ENCODE measurements around the gene VSIG10.

VSIG10 gene

GRCh38 chr12:118058881-118059280 lies 44.9 kb downstream of the VSIG10 start:
- DNase-seq (ENCODE audit: low read depth in 1 of 2, low spot score in 1 of 2) = no peak
- Histone ChIP-seq H3K4me3 (replicated peaks; ENCODE audit: insufficient read depth, low read length) (no peak overlapping the region), H3K27ac (replicated peaks) (no peak overlapping the region), H3K27me3 (ENCODE audit: insufficient read depth, poor library complexity, severe bottlenecking) (peaks cover 19% of the 10 kb centered on the region)
- TF ChIP-seq CTCF (IDR thresholded peaks at IDR 0.05; ENCODE audit: insufficient read depth, low read length) (no peak), POLR2AphosphoS5 (IDR thresholded peaks at IDR 0.05; ENCODE audit: low read depth) (no peak), REST (IDR thresholded peaks at IDR 0.05; ENCODE audit: insufficient replicate concordance, low read depth) (no peak), GABPA (IDR thresholded peaks at IDR 0.05; ENCODE audit: low read depth) (no peak), SPI1 (IDR thresholded peaks at IDR 0.05; ENCODE audit: borderline replicate concordance, low read depth) (no peak)

- Histone ChIP-seq H3K27ac (replicated peaks) (no peak overlapping the region), H3K27me3 (ENCODE audit: insufficient read depth, poor library complexity, severe bottlenecking) (peaks cover 19% of the 10 kb centered on the region), H3K4me3 (replicated peaks; ENCODE audit: insufficient read depth, low read length) (no peak overlapping the region)
- no peak for TF ChIP-seq CTCF (IDR thresholded peaks at IDR 0.05; ENCODE audit: insufficient read depth, low read length)
- no peak for TF ChIP-seq REST (IDR thresholded peaks at IDR 0.05; ENCODE audit: insufficient replicate concordance, low read depth)
- TF ChIP-seq SPI1 (IDR thresholded peaks at IDR 0.05; ENCODE audit: borderline replicate concordance, low read depth) = no peak
- no peak for TF ChIP-seq GABPA (IDR thresholded peaks at IDR 0.05; ENCODE audit: low read depth)
- no peak for TF ChIP-seq POLR2AphosphoS5 (IDR thresholded peaks at IDR 0.05; ENCODE audit: low read depth)
- no peak for DNase-seq (ENCODE audit: low read depth in 1 of 2, low spot score in 1 of 2)
These were observed 45.6 kb downstream of the VSIG10 start for GRCh38 chr12:118058227-118058626.

- Histone ChIP-seq H3K27me3 (ENCODE audit: insufficient read depth, poor library complexity, severe bottlenecking) (peaks cover 7% of the 10 kb centered on the region), H3K27ac (replicated peaks) (no peak overlapping the region), H3K4me3 (replicated peaks; ENCODE audit: insufficient read depth, low read length) (no peak overlapping the region)
- no peak for DNase-seq (ENCODE audit: low read depth in 1 of 2, low spot score in 1 of 2)
- no peak for TF ChIP-seq POLR2AphosphoS5 (IDR thresholded peaks at IDR 0.05; ENCODE audit: low read depth)
- TF ChIP-seq SPI1 (IDR thresholded peaks at IDR 0.05; ENCODE audit: borderline replicate concordance, low read depth) = no peak
- no peak for TF ChIP-seq CTCF (IDR thresholded peaks at IDR 0.05; ENCODE audit: insufficient read depth, low read length)
- no peak for TF ChIP-seq REST (IDR thresholded peaks at IDR 0.05; ENCODE audit: insufficient replicate concordance, low read depth)
- TF ChIP-seq GABPA (IDR thresholded peaks at IDR 0.05; ENCODE audit: low read depth) = no peak
These were observed 47.7 kb downstream of the VSIG10 start for GRCh38 chr12:118055865-118056773.

Measured in HL-60 (cell line).